Kidney epithelial cell (primary cell): ENCODE results near the gene OR1A2. TPM values are rescaled to one million over a fixed set of nuclear protein-coding genes. Genes with fewer than 3 reads are reported as not detected.

ENCODE experiments used
- DNase-seq: peaks from one replicate; pipeline ENCODE4 v3.0.0-alpha.2; 2010; ENCODE audit warnings: low read depth
- H3K27me3 ChIP-seq: 2 replicates; pipeline ENCODE4 v1.6.0; 2011; ENCODE audit warnings: low read length; ENCODE audit not compliant: control insufficient read depth, insufficient read depth
- H3K36me3 ChIP-seq: 2 replicates; pipeline ENCODE4 v1.5.1; 2011; ENCODE audit warnings: low read length; ENCODE audit not compliant: control insufficient read depth, insufficient read depth
- H3K4me3 ChIP-seq: 2 replicates; pipeline ENCODE4 v1.5.1; 2011; ENCODE audit warnings: low read depth, mild to moderate bottlenecking, control low read depth, low read length
- total RNA-seq: library from RNA; depleted of rRNA; stranded (reverse); fragments of >200 nt; gene quantifications from 2 replicates; pipeline ENCODE4 v1.2.3, GENCODE V29; 2015
- TF ChIP-seq, protein P1 (sequence below): IDR thresholded peaks from 2 replicates; pipeline ENCODE4 v1.5.1; 2011; ENCODE audit warnings: mild to moderate bottlenecking, moderate library complexity, low read length, control low read depth, inconsistent platforms; ENCODE audit not compliant: insufficient read depth, poor library complexity, severe bottlenecking

OR1A2 gene, protein sequence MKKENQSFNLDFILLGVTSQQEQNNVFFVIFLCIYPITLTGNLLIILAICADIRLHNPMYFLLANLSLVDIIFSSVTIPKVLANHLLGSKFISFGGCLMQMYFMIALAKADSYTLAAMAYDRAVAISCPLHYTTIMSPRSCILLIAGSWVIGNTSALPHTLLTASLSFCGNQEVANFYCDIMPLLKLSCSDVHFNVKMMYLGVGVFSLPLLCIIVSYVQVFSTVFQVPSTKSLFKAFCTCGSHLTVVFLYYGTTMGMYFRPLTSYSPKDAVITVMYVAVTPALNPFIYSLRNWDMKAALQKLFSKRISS
- total RNA-seq = not detected in 2 replicates

DNA sequence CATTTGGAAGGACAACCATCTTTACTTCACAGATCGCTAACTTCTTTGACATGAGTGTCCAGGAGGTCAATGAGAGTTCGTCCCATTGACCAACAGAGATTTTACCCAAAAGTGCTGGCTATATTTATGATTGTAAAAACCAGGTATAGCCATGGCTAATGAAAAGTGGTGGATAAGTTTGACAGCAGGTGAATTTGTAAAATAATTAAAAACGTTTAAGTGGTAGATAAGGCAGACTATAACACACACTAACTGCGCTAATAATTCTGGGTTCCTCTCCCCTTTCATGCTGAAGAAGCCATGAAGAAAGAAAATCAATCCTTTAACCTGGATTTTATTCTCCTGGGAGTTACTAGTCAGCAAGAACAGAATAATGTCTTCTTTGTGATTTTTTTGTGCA lies at the start of gene OR1A2:
TSS of gene OR1A2 (plus strand) at position 301 of the 400 bp plus-strand sequence. CDS start at position 301, 0 bp downstream.
- Histone ChIP-seq H3K27me3 (no peaks in the 10 kb centered on the region), H3K4me3 (no peak within 1 kb of the TSS), H3K36me3 (no peaks in the 10 kb centered on the region)
- TF ChIP-seq, protein P1, sequence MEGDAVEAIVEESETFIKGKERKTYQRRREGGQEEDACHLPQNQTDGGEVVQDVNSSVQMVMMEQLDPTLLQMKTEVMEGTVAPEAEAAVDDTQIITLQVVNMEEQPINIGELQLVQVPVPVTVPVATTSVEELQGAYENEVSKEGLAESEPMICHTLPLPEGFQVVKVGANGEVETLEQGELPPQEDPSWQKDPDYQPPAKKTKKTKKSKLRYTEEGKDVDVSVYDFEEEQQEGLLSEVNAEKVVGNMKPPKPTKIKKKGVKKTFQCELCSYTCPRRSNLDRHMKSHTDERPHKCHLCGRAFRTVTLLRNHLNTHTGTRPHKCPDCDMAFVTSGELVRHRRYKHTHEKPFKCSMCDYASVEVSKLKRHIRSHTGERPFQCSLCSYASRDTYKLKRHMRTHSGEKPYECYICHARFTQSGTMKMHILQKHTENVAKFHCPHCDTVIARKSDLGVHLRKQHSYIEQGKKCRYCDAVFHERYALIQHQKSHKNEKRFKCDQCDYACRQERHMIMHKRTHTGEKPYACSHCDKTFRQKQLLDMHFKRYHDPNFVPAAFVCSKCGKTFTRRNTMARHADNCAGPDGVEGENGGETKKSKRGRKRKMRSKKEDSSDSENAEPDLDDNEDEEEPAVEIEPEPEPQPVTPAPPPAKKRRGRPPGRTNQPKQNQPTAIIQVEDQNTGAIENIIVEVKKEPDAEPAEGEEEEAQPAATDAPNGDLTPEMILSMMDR = no peak
- DNase-seq = no peak

DNA sequence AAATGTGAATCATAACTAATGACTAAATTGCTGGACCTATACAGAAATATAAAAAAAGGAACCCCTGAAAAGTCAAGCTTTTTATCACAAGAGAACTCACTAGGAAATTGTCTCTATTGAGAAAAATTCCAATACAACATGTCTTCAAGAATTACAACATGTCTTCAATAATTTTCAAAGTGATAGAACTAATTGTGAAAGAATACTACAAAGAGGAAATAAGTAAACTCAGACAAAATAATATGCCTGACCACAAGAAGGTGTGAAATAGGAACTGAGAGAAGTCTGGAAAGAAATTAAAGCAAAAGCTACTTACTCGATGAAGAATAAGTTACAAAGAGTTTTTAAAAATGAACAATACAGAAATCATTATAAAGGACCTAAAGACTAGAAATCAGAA lies 40.1 kb upstream of the OR1A2 start:
- H3K27me3 ChIP-seq = no peaks in the 10 kb centered on the region
- H3K4me3 ChIP-seq = no peak overlapping the region
- H3K36me3 ChIP-seq = no peaks in the 10 kb centered on the region
- TF ChIP-seq, protein P1 = no peak
- no peak for DNase-seq

DNA sequence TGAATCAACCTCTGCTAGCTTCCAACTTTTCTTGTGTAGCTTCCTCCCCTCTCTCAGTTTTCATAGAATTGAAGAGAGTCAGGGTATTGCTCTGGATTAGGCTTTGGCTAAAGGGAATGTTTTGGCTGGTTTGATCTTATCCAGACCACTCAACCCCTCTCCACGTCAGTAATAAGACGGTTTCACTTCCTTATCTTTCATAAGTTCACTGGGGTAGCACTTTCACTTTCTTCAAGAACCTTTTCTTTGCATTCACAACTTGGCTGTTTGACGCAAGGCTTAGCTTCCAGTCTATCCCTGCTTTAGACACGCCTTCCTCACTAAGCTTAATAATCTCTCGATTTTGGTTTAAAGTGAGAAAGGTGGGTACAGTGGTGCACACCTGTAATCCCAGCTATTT lies 29.7 kb upstream of the OR1A2 start:
- no peaks in the 10 kb centered on the region for H3K36me3 ChIP-seq

DNA sequence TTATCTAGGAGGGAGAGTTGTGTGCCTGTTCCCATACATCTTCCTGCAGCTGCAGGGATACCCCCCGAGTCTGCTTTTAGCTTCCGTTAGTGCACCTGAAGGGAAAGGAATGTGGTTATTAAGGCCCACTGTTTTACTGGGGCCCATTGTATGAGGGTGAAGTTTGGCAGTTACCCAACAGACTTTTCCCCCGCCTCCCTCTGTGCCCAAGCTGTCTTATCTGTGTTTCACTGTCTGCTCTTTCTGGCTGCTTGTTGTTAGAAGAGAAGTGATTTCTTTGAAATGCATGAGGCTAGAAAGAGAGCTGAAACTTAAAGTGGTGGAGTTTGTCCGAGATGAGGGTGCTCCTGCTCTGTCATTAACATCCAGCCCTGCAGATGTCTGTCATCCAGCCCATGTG lies 7.4 kb upstream of the OR1A2 start:
- Histone ChIP-seq H3K27me3 (no peaks in the 10 kb centered on the region), H3K36me3 (no peaks in the 10 kb centered on the region), H3K4me3 (no peak overlapping the region)
- DNase-seq = no peak
- TF ChIP-seq, protein P1 = no peak

More for the DNA sequence above, 29.7 kb upstream of the OR1A2 start:
- no peak for DNase-seq
- TF ChIP-seq, protein P1 = no peak
- Histone ChIP-seq H3K4me3 (no peak overlapping the region), H3K27me3 (no peaks in the 10 kb centered on the region)

DNA sequence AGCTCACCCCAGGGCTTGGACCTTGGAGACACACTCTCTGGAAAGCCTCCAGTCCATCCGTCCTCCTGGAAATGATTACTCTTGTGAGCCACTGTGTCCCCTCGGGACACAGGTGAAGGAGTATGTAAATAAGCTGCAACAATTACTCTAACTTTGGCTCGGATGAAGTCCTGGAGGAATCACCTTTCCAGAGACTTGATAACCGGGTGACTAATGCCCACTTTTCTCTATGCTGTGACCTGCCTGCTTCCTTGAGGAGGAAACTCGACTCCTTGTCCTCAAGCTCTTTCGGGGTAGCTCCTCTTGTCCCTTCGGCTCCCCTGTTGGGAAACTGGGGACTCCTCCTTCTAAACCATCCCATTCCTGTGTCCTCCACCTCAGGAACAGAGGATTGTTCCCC lies 10.0 kb downstream of the OR1A2 start, which contains the start of gene OR1A1:
TSS of gene OR1A1 (plus strand) at position 301 of the 400 bp plus-strand sequence. CDS start 7,954 bp downstream, outside the sequence.
- no peak for DNase-seq
- no peaks in the 10 kb centered on the region for H3K27me3 ChIP-seq

More for the DNA sequence above, 10.0 kb downstream of the OR1A2 start, which contains the start of gene OR1A1:
- TF ChIP-seq, protein P1 = no peak
- no peaks in the 10 kb centered on the region for H3K36me3 ChIP-seq
- H3K4me3 ChIP-seq = no peak within 1 kb of the TSS
